ENCODE data around the gene CENPT. TPM values are rescaled to one million over a fixed set of nuclear protein-coding genes. Genes with fewer than 3 reads are reported as not detected.

Gene CENPT
- total RNA-seq, 1 experiment from 2014 or later = 33.8 TPM

DNA sequence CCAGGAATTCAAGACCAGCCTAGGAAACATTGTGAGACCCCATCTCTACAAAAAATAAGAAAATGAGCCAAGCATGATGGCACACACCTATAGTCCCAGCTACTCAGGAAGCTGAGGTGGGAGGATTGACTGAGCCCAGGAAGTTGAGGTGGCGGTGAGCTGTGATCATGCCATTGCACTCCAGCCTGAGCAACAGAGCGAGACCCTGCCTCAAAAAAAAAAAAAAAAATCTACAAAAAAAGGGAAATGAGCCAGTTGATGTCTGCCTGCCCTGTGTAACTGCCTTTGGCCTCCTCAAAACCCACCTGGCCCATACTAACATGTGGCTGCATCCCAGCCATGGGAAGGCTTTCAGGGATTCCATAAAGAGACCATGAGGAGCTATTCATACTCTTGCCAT is 45.6 kb downstream of the CENPT start:
- Histone ChIP-seq H3K79me2 (ENCODE audit: low read depth) (peaks cover 57% of the 10 kb centered on the region), H3K4me3 (no peak overlapping the region), H3K4me1 (replicated peaks; ENCODE audit: insufficient read depth) (peaks cover 8% of the 10 kb centered on the region), H3K9me3 (ENCODE audit: insufficient read depth, low read depth) (no peaks in the 10 kb centered on the region), H3K4me2 (no peak overlapping the region), H3K36me3 (ENCODE audit: low read depth) (peaks cover 6% of the 10 kb centered on the region; the same call in 1 of the 2 replicates), H3K27ac (no peak overlapping the region), H2AFZ (no peak overlapping the region), H4K20me1 (ENCODE audit: insufficient read depth) (no peaks in the 10 kb centered on the region; the same call in 1 of the 2 replicates), H3K27me3 (ENCODE audit: insufficient read depth, low read depth) (no peaks in the 10 kb centered on the region), H3F3A (ENCODE audit: insufficient read depth, low read depth) (no peaks in the 10 kb centered on the region), H3K9me2 (ENCODE audit: insufficient read depth) (no peaks in the 10 kb centered on the region)
- POLR2A ChIA-PET (ENCODE audit: unreplicated experiment) = no interaction called here
- intact Hi-C loops (cut with micrococcal nuclease; ENCODE audit: unreplicated experiment) = no loop called here
- BruUV-seq (replicated peaks) = no TSS peak
- TF ChIP-seq EZH2 (IDR thresholded peaks at IDR 0.05; ENCODE audit: low read depth) = no peak
- TF ChIP-seq, protein P1, sequence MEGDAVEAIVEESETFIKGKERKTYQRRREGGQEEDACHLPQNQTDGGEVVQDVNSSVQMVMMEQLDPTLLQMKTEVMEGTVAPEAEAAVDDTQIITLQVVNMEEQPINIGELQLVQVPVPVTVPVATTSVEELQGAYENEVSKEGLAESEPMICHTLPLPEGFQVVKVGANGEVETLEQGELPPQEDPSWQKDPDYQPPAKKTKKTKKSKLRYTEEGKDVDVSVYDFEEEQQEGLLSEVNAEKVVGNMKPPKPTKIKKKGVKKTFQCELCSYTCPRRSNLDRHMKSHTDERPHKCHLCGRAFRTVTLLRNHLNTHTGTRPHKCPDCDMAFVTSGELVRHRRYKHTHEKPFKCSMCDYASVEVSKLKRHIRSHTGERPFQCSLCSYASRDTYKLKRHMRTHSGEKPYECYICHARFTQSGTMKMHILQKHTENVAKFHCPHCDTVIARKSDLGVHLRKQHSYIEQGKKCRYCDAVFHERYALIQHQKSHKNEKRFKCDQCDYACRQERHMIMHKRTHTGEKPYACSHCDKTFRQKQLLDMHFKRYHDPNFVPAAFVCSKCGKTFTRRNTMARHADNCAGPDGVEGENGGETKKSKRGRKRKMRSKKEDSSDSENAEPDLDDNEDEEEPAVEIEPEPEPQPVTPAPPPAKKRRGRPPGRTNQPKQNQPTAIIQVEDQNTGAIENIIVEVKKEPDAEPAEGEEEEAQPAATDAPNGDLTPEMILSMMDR (conservative IDR thresholded peaks at IDR 0.05) = no peak
- CTCF ChIA-PET = no interaction called here
- no peak for DNase-seq

- Histone ChIP-seq H3K4me1 (replicated peaks; ENCODE audit: insufficient read depth) (peaks cover 8% of the 10 kb centered on the region), H3K9me2 (ENCODE audit: insufficient read depth) (no peaks in the 10 kb centered on the region), H3F3A (ENCODE audit: insufficient read depth, low read depth) (no peaks in the 10 kb centered on the region), H4K20me1 (ENCODE audit: insufficient read depth) (no peaks in the 10 kb centered on the region; the same call in 1 of the 2 replicates), H3K36me3 (ENCODE audit: low read depth) (peaks cover 6% of the 10 kb centered on the region; the same call in 1 of the 2 replicates), H3K9me3 (ENCODE audit: insufficient read depth, low read depth) (no peaks in the 10 kb centered on the region), H3K27ac (no peak overlapping the region), H3K4me3 (no peak overlapping the region), H3K4me2 (no peak overlapping the region), H3K79me2 (ENCODE audit: low read depth) (peaks cover 57% of the 10 kb centered on the region), H2AFZ (no peak overlapping the region), H3K27me3 (ENCODE audit: insufficient read depth, low read depth) (no peaks in the 10 kb centered on the region)
- POLR2A ChIA-PET (ENCODE audit: unreplicated experiment) = no interaction called here
- CTCF ChIA-PET = no interaction called here
- BruUV-seq (replicated peaks) = no TSS peak
- DNase-seq = no peak
- TF ChIP-seq EZH2 (IDR thresholded peaks at IDR 0.05; ENCODE audit: low read depth) = no peak
- TF ChIP-seq, protein P1 (conservative IDR thresholded peaks at IDR 0.05) = no peak
- intact Hi-C loops (cut with micrococcal nuclease; ENCODE audit: unreplicated experiment) = no loop called here
Observed at GRCh38 chr16:67801241-67801640, 46.3 kb downstream of the CENPT start.

- no peak overlapping the region for H2AFZ ChIP-seq
- no peak overlapping the region for H3K4me2 ChIP-seq
- H3K27ac ChIP-seq = no peak overlapping the region
- ChIA-PET CTCF (no interaction called here), POLR2A (ENCODE audit: unreplicated experiment) (no interaction called here)
- H3K9me2 ChIP-seq (ENCODE audit: insufficient read depth) = no peaks in the 10 kb centered on the region
- no peaks in the 10 kb centered on the region for H3K9me3 ChIP-seq (ENCODE audit: insufficient read depth, low read depth)
- H3F3A ChIP-seq (ENCODE audit: insufficient read depth, low read depth) = no peaks in the 10 kb centered on the region
- TF ChIP-seq EZH2 (IDR thresholded peaks at IDR 0.05; ENCODE audit: low read depth) = no peak
- TF ChIP-seq, protein P1 (conservative IDR thresholded peaks at IDR 0.05) = no peak
- H3K36me3 ChIP-seq (ENCODE audit: low read depth) = peaks cover 6% of the 10 kb centered on the region; the same call in 1 of the 2 replicates
- no peak for DNase-seq
- peaks cover 49% of the 10 kb centered on the region for H3K79me2 ChIP-seq (ENCODE audit: low read depth)
- peaks cover 8% of the 10 kb centered on the region for H3K4me1 ChIP-seq (replicated peaks; ENCODE audit: insufficient read depth)
- no TSS peak for BruUV-seq (replicated peaks)
- no peak overlapping the region for H3K4me3 ChIP-seq
- intact Hi-C loops (cut with micrococcal nuclease; ENCODE audit: unreplicated experiment) = no loop called here
- H4K20me1 ChIP-seq (ENCODE audit: insufficient read depth) = no peaks in the 10 kb centered on the region; the same call in 1 of the 2 replicates
- no peaks in the 10 kb centered on the region for H3K27me3 ChIP-seq (ENCODE audit: insufficient read depth, low read depth)
Observed at GRCh38 chr16:67800338-67800926, 47.1 kb downstream of the CENPT start.

All from PC-9 (cell line).